ENCODE data around the gene PACS1.

GRCh38 chr11:66139817-66140404 lies 69.8 kb downstream of the PACS1 start:
- TF ChIP-seq CTCF (optimal IDR thresholded peaks at IDR 0.05 in 1 of 3, IDR thresholded peaks at IDR 0.05 in 1 of 3, conservative IDR thresholded peaks at IDR 0.05 in 1 of 3; ENCODE audit: extremely low read depth in 1 of 3, insufficient read depth in 2 of 3, low read length in 3 of 3), result no peak
- TF ChIP-seq EZH2 (IDR thresholded peaks at IDR 0.05; ENCODE audit: low read length), result no peak
